T-helper 2 cell treated with Interferon-gamma antibody and Interleukin-4, amounts not matched to agents 100 ng/mL and 5 ng/mL, for 36 hours (primary cell): ENCODE data around the gene GPC3. TPM values are rescaled to one million over a fixed set of nuclear protein-coding genes. Genes with fewer than 3 reads are reported as not detected.

Experiments used
- intact Hi-C: fragments of 100-400 bp; cut with micrococcal nuclease; formaldehyde crosslinking; loops from one replicate; pipeline ENCODE4 v1.15.1; 2023
- total RNA-seq: library from RNA; stranded (reverse); gene quantifications from 2 replicates; pipeline ENCODE4 v1.2.3, GENCODE V29; 2022

The GPC3 gene
- total RNA-seq, 1 donor from 2014 or later, result 0.45 TPM

GRCh38 chrX:133576876-133577275 is 408.5 kb downstream of the GPC3 start:
- intact Hi-C loops, result no loop called here

- intact Hi-C loops, result no loop called here
These were observed 409.8 kb downstream of the GPC3 start for GRCh38 chrX:133575501-133576136.

GRCh38 chrX:133574716-133575115 is 410.7 kb downstream of the GPC3 start:
- intact Hi-C loops, result no loop called here

GRCh38 chrX:133570549-133570948 is 414.8 kb downstream of the GPC3 start:
- intact Hi-C loops, result no loop called here

- intact Hi-C loops, result no loop called here
These were observed 416.2 kb downstream of the GPC3 start for GRCh38 chrX:133569217-133569616.

- intact Hi-C loops, result no loop called here
These were observed 417.3 kb downstream of the GPC3 start for GRCh38 chrX:133568109-133568508.

GRCh38 chrX:133566876-133567275 is 418.5 kb downstream of the GPC3 start:
- intact Hi-C loops, result no loop called here

GRCh38 chrX:133563705-133564104 is 421.7 kb downstream of the GPC3 start:
- intact Hi-C loops, result no loop called here

GRCh38 chrX:133561251-133561650 is 424.1 kb downstream of the GPC3 start:
- intact Hi-C loops, result no loop called here

- intact Hi-C loops, result no loop called here
These were observed 425.5 kb downstream of the GPC3 start for GRCh38 chrX:133559909-133560308.

GRCh38 chrX:133555782-133556458 is 429.5 kb downstream of the GPC3 start:
- intact Hi-C loops, result no loop called here

- intact Hi-C loops, result no loop called here
These were observed 434.5 kb downstream of the GPC3 start for GRCh38 chrX:133550665-133551485.

- intact Hi-C loops, result no loop called here
These were observed 436.0 kb downstream of the GPC3 start for GRCh38 chrX:133549295-133549933.

GRCh38 chrX:133546441-133546840 is 439.0 kb downstream of the GPC3 start:
- intact Hi-C loops, result no loop called here

GRCh38 chrX:133544778-133545177 is 440.6 kb downstream of the GPC3 start:
- intact Hi-C loops, result no loop called here

- intact Hi-C loops, result no loop called here
These were observed 441.3 kb downstream of the GPC3 start for GRCh38 chrX:133544115-133544514.

GRCh38 chrX:133543654-133544053 is 441.7 kb downstream of the GPC3 start:
- intact Hi-C loops, result no loop called here

GRCh38 chrX:133542476-133542875 is 442.9 kb downstream of the GPC3 start:
- intact Hi-C loops, result no loop called here

- intact Hi-C loops, result no loop called here
These were observed 444.4 kb downstream of the GPC3 start for GRCh38 chrX:133541021-133541420.

GRCh38 chrX:133538148-133538547 is 447.2 kb downstream of the GPC3 start:
- intact Hi-C loops, result no loop called here

GRCh38 chrX:133537142-133537541 is 448.3 kb downstream of the GPC3 start:
- intact Hi-C loops, result no loop called here

- intact Hi-C loops, result no loop called here
These were observed 450.3 kb downstream of the GPC3 start for GRCh38 chrX:133535066-133535465.
